Measurements from ENCODE around the gene ELP4.

- no peak for TF ChIP-seq CTCF (IDR thresholded peaks at IDR 0.05)
- TF ChIP-seq POLR2A (IDR thresholded peaks at IDR 0.05) = no peak
Observed at GRCh38 chr11:31617246-31617645, 107.7 kb downstream of the ELP4 start.
